DMS53 treated with DMSO at 0.1 percent for 48 hours (cell line): ENCODE measurements around the gene DAB1.
"Not testable (repeated sequence)": the region's sequence is repeated elsewhere in the genome, so short reads cannot be mapped to it uniquely, and the experiment has no call there.

Experiments used
- DNase-seq: peaks from one replicate; lab custom pipeline; 2025; ENCODE audit not compliant: unreplicated experiment; lab: John Stamatoyannopoulos, UW

Gene DAB1

DNA sequence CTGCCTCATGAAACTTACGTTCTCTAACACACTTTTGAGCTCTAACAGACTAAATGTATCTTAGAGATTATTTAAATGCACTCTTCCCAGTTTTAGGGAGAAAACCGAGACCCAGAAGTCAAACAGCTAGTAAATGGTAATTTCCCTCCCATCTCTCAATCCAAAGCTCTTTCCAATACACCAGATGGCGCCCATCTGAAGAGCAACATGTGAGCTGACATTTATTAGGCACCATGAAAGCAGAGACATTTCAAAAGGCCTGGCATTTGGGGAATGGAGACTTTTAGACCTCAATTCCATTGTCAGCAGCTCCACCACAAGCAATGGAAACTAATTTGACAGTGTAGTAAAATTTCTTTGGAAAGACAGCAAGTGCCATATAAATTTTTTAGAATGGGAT is 191.4 kb downstream of the DAB1 start:
- DNase-seq, result no peak

DNA sequence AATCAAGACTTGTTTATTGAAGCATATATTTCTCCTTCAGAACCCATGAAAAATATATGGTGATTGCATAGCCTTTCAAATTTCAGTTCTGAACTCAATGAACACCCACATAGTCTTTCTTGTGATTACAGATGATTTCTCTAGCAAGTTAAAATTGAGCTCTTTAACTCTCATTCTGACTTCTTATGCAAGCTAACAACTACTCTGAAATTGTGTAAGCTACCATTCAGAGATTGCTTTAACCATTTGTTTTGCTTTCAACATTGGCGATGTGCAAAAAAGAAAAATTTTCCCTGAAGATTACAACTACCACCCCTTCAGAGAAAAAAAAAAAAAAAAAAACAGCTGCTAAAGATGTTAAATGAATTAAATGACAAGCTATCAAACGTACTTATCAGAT is 193.9 kb downstream of the DAB1 start:
- no peak for DNase-seq

DNA sequence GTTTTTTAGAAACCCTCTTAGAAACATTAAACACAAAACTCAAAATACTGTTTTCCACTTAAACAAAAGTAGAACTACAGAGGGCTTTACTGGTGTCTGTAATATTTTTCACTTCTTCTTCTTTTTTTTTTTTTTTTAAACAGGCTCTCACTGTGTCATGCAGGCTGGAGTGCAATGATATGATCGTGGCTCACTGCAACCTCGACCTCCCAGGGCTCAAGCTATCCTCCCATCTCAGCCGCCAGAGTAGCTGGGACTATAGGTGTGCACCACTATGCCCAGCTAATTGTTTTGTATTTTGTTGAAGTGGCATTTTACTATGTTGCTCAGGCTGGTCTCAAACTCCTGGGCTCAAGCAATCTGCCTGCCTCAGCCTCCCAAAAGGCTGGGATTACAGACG is 194.8 kb downstream of the DAB1 start:
- no peak for DNase-seq

DNA sequence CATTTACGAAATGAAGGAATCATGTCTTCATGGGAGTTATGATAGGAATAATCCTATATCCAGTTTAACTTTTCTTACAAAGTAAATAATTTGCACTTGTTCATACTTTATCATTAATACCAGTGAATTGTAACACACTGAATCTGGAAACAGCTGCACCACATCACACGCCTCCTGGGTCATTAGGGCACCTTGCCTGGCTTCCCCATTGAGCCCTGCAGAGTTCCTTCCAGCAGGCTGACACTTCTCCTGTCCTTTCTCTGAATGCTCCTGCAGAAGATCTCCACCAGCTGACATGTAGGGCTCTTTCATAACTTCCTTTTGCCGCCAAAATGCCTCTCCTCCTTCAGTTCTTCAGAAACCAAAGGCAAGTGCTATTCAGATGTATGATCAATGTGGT is 201.1 kb downstream of the DAB1 start:
- DNase-seq, result no peak

DNA sequence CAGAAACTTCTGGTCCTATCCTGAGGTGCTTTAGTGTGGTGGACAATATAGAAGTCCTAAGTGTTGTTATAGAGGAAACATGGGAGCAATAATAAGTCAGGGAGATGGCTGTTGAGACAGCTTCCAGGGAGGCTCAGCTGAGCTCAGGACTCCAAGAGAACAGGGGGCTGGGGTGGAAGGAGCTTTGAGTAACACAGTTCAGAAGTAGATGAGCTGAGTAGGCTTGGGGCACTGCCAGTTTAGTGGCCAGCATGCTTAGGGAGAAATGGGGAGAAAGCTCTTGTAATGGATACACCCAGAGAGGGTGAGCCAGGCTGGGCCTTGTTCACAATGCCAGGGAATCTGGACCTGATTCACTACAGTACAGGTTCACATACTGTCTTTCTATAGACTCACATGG is 201.6 kb downstream of the DAB1 start:
- DNase-seq, result no peak

DNA sequence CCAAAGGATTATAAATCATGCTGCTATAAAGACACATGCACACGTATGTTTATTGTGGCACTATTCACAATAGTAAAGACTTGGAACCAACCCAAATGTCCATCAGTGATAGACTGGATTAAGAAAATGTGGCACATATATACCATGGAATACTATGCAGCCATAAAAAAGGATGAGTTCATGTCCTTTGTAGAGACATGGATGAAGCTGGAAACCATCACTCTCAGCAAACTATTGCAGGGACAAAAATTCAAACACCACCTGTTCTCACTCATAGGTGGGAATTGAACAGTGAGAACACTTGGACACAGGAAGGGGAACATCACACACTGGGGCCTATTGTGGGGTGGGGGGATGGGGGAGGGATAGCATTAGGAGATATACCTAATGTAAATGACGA is 203.0 kb downstream of the DAB1 start:
- not testable (repeated sequence) for DNase-seq

DNA sequence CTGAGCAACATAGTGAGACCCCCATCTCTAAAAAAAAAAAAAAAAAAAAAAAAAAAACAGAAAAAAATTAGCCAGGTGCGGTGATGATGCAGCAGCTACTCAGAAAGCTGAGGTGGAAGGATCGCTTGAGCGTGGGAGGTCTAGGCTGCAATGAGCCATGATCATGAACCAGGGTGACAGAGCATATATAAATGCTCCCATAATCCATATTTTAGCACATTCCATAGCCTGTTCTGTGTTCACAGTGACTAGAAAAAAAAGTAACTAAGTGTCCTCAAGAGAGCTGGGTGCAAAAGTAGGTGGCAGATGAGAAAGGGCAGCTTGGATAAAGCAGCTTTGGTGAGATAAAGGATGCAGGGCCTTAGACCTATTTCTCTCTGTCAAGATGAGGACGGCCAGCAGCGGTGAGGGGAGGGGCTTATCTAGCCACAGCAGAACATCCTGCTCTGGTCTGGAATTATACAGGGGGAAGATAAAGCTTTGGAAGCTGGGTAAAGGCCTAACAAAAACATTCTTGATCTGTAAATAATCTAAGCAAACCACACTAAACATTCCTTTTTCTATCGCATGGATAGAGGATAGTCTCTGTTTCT is 205.3 kb downstream of the DAB1 start:
- DNase-seq, result no peak

DNA sequence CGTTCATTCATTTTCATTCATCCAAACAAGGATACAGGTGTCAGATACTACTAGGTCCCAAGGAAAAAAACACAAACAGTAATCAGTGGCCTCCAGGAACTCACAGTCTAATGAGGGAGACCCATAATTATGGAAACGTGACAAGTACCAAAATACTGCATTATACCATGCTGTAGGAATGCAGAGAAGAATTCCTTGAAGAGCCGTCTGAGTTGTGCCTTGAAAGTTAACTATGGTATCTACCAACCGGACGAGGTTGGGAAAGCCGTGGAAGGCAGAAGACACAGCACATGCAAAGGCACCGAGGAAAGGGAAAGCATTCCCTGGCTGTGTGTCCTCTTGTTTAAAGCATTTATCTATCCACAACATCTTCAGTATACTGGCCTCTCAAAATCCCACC is 206.0 kb downstream of the DAB1 start:
- DNase-seq, result no peak

DNA sequence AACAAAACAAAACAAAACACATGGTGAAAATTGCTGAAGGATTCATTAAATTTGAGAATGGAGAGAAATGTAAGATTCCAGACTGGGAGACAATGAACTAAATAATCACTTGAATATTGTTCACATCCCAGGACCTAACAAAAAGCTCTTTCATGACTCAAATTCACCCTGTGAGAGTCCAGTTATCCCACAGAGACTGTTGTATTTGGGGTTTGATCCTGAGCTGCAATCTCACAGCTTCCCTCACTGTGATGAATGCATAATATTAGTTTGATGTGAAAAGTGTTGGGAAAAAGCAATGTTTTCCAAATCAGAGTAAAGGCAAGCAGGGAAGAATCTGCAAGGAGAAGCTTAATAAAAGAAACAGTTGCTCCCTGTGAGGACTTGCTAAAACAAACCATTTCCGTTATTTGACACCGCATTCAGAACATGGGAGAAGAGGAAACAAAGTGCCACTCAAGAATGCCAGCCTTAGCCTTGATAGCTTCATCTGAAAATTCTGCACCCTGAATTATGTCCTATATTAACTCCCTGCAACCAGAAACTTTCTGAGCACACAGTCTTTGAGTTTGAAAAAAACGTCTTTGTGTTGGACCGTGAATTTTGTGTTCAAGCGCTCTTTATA is 208.8 kb downstream of the DAB1 start:
- no peak for DNase-seq

DNA sequence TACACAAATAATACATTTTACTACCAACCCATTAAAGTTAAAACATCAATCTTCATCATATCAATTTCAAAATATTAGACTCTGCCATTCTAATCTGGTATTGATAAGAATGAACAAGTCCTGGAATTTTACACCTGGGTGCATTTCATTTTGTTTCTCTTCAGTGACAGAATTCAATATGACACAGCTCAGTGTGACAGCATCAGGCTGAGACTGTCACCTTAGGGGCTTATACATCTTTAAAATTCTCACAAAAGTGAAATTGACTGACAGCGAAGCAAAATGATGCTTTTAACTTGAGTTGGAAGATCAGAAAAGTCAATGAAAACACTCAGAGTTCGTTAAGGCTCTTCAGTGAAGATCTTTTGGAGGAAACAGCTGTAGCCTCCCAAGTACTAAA is 213.0 kb downstream of the DAB1 start:
- no peak for DNase-seq

DNA sequence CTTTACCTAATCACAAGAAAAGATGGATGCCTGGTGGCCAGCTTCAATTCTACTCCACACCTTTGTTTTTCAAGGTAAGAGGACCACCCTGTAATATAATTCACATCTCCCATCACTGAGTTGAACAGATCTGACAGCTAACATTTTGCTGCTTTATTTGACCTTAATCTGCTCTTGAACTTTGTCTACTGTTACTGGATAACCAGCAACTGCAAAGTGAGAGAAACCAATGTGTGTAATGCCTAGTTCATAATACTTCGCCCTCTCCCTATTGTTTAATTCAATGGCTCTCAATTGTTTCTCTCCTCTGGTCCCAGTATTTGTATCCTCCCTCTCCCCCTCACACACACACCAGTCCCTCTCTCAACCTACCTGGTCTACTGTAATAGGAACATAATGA is 214.4 kb downstream of the DAB1 start:
- DNase-seq, result no peak

DNA sequence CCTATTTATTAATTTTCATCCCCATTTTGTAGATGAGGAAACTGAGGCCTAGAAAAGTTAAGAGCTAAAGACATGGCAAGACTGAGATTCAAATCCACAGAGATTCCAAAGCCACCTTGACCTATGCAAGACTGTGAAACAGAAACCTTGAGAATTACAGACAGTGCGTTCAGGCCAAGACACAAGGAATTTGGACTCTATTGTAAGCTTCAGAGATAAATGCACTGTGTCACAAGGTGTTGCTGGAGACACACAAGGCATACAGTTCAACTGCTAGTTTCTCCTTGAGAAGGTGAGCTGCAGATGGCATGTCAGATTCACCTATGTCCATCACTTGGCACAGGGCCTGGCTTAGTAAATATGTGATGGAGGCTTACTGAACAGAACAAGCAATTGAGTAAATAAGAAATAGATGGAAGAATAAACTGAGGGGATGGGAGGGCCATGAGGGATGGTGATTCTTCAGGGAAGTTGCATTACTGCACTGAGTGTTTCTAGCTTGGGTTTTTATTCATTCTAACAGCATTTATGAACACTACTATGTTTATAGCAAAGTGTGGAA is 215.0 kb downstream of the DAB1 start:
- DNase-seq, result peak; percentile 58

DNA sequence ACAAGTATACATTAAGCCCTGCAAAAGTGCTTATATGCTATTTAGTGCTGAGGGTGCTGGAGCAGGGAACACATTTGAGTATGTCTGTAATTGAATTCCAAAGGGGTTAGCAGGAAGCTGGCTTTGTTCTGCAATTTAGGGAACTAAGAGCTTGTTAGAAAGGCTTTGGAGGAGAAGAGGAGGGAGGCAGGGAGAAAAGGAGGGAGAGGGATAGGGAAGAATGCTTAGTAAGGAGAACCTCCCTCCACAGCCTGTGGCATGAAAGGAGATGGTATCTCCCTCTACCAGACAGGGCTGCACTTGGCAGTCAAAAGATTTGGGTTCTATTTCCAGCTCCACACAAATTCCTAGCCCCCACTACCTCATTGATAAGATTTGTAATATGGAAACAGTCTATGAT is 217.8 kb downstream of the DAB1 start:
- no peak for DNase-seq

DNA sequence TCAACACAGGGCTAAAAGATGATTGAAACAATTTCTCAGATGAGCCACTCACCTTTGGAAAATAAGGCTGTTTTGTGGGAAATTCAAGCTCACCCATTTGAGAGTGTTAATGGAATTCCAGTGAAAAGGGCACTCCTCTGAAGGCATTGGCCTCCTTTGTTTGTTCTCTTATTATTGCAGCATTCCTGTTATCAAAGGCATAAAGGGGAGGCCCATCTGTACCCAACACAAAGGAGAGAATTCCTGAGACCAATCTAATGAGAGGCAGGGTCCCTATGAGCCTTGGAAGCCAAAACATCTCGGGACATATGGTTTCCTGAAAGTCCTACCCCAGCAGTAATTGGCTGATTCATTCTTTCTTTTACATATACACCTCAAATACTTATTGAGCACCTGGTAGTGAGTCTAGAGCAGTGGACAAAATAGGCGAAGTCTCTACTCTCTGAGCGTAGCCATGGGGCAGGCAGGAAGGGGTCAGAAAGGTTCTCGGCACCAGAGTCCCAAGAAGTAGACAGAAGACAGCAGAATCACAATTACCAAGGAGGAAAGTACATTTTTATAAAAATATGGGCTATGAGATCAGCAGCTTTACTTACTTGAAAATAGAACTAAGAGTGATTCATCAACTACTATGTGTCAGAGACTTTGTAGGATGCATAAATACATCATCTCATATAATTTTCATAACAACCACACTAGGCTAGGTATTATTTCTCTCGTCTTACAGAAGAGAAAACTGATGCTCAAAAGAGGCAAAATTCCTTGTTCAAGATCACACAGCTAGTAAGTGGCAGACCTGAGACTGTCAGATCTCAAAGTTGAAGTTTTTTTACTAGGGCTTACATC is 218.7 kb downstream of the DAB1 start:
- no peak for DNase-seq

DNA sequence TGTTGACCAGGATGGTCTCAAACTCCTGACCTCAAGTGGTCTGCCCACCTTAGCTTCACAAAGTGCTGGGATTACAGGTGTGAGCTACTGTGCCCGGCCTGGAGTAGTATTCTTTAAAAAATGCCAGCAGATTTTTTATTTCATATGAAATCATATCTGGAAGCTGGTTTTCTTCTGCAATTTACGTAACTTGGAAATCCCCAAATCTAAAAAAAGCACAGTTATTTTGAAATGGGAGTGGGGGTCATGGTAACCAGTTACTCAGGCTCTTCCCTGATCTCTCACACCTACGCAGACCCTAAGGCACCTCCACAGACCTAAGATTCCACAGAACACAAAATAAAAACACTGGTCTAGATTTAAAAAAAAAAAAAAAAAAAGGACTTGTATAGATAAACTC is 219.8 kb downstream of the DAB1 start:
- DNase-seq, result no peak

DNA sequence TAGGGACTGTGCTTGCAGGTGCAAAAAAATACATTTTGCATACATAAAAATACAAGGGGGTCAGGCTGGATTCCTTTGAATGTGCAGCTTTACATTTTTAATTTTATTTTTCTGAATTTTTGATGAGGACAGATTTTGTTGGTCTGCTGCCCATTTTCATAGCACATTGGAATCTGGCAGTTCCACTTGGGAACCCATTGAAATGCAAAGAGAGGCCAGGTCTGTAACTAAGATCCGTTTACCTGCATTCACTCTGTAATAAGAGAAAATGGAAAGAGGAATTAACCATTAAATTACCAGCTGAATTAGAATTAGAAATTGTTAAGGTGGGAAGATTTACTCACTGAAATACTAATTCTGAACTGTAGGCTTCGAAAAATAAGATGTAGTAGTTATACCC is 221.6 kb downstream of the DAB1 start:
- DNase-seq, result no peak

DNA sequence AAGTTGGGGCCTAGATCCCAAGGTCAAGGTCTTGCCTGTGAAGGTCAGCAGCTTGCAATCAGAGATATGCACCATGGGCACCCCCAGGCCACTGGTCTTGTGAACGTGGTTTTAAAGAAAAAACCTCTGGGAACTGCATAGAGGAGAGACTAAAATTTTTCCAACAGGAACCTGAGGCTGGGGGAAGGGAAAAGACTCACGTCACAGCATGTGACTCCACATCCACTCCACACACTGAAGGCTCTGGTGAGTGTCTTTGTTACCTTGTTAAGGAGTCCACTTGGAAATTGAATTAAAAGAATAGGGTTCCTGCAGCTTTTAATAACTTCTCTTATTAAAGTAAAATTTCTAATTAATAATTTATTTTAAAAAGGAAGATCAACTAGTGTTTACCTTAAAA is 224.9 kb downstream of the DAB1 start:
- no peak for DNase-seq

DNA sequence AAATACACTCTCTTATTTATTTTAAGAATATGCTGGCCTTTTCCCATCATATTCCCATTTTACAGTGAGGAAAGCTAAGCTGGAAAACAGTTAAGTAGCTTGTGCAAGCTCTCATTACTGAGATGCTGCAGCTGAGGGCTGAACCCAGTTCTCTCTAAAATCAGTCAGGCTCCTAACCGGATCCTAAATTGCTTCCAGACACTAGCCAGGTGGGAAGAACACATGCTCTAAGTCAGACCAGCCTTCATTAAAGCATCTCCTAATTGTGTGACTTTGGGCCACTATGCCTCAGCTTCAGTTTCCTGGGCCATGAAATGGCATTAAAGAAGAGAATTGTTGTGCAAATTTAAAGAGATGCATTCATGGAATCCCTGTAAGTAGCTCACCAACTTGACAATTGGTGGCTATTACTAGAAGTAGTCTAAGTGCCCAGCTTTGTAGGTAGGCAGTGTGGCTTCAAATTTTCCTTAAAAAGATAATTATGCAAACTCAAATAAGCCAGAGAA is 228.4 kb downstream of the DAB1 start:
- DNase-seq, result no peak

DNA sequence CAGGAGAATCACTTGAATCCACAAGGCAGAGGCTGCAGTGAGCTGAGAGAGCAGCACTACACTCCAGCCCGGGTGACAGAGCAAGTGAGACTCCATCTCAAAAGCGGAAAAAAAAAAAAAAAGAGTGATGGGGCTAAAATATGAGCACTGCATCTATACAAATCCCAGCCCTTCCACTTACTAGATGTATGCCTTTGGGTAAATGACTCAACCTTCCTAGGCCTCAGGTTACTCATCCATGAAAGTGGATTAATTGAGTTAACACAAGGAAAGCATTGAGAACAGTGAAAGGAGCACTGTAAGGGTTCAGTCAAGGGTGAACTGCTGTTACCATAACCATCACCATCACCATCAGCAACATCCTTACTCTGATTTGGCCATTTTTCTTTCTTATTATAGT is 231.6 kb downstream of the DAB1 start:
- DNase-seq, result no peak

DNA sequence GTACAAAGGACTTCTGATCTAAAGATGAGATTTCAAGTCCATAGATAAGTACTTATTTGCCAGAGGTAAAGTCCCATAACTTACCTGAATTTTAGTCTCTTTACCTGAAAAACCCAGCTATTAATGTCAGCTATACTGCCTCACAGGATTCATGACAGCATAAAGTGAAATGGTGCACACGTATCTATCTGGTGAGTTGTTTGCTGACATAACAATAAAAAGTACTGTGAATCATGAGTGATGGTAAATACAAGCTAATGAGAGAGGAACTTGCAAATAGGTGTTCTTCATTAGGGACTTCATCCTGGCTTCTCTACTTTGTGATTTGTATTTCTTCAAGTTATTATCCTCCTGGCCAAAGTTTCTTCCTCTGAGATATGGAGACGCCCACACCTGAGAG is 233.0 kb downstream of the DAB1 start:
- no peak for DNase-seq

DNA sequence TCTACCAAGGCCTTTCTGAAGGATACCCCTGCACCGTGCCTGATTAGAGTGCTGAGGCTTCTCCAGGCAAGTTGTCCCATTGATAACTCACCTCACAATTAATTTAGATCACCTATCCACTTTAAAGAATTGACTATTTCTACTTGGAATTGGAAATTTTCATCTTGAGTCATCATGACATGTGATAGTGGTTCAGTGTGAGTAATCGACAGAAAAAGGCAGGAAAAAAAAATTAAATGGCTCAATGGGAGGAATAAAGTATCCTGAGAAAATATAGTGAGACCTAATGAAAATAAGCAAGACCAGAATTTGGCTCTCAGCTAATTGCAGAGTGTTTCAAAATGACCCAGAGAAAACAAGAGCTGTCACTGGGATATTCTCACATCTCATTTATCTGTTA is 235.7 kb downstream of the DAB1 start:
- no peak for DNase-seq

DNA sequence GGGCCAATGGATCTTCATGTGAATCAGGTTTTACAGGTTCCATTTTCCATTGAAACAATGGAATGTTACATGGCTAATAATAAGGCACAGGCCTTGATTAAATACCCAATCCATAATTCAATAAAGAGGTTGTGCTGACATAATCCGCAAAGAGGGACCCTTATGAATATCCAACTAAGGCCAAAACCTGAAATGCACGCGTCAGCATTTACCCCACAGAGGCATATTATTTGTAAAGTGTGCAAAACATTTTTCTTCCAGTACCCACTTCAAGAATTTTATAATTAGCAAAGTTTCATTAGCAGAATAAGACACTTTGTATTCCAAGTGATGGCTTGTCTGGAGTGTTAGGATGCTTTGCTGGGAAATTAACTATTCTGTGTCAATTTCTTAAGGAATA is 237.4 kb downstream of the DAB1 start:
- DNase-seq, result no peak
